GM04503 (cell line): Measurements from ENCODE around the gene GABBR2.
"Not testable (repeated sequence)": the region's sequence is repeated elsewhere in the genome, so short reads cannot be mapped to it uniquely, and the experiment has no call there.

Experiments used
- DNase-seq: peaks from one replicate; pipeline ENCODE4 v3.0.0-alpha.2; 2012; ENCODE audit warnings: low read depth

GABBR2 gene

DNA sequence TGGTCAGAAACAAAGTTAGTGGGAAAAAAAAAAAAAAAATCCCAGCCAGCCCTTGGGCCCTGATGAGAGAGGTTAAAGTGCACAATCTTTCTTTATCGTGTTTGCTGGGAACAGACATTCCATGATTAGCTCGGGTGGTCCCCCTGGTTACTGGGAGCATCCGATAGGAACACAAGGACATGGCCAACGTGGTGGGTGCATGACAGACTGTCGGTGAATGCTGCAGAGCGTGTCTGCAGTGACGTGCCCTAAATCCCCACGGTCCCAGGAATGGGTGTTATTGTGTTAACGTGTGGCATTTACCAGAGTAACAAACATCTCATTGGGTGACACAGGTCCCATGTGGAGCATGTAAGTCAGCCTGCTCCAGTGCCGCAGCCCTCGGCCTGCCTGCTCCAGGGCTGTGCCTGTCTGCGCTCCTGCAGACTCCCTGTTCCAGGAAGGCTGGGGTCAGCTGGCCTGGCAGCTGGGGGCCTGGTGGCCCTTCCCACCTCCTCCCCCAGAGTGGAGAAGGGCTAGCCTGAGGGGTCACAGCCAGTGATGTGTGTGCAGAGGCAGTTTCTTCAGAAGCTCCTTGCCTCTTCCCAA, 419.0 kb downstream of the GABBR2 start:
- no peak for DNase-seq

DNA sequence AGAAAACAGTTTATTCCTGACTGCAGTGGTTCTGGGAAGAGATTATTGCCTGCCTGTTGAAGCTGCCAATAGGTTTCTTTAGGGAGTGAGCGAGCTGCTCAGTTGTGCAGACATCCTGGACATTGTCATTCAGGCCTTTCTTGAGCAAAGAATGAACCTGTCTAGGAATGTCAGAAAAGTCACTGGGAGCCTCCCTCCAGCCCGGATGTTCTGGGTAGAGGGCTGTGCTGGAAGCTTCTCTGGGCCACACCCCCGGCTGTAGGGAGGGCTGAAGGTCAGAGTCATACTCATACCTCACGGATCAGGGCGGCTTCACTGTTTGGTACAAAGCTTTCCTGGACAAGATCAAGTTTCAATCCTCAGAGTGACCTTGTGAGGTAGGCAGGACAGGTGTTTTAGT, 419.9 kb downstream of the GABBR2 start:
- no peak for DNase-seq

DNA sequence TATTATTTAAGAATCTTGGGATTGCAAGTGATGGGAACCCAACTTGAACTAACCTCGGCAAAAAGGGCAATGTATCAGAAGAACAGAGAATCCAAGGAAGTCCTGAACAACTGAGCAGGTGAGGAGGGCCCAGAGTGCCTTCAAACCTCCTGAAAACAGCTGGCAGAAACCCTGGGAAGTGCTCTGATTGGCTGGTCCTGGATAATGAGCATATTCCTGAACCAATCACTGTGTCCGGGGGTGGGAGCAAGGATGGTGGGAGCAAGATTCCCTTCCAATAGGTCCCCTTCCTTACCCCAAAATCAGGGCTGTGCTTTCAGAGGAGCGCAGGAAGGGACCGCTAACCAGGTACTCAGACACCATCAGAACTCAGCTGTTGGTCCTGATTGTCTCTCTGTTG, 421.4 kb downstream of the GABBR2 start:
- no peak for DNase-seq

DNA sequence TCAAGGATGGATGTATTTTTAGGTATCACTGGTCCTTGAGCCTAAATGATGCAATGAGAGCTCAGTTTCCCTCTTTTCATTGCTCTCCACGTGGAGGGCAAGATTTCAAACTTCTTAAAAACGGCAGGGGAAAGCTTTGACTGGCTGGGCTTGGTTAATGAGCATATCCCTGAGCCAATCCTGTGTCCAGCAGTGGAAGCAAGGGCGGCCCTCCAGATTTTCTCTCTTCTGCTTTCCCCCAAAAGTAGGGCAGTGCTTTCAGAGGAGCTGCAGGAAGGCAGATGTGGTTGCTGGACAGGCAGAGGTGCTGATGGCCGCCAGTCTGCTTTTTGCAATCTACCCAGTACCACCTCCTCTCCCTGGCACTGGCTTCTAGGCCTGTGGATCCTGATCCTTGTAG, 423.3 kb downstream of the GABBR2 start:
- no peak for DNase-seq

DNA sequence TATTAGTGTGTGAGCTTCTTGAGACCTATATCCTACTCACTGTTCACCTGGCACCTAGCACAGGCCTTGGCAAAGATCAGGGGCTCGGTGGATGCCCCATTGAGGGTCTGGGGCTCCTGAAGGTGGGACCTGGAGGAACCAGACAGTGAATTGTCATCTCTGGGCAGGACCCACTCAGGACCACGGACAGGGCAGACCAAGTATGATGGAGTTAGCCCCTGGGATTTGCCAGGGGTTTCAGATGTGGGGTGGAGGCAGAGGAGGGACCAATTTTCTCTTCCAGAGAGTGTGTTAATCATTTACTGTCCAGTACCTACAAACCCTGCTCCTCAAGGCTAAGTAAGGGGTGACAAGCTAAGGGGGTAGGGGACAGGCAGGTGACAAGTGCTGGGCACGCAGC, 424.0 kb downstream of the GABBR2 start:
- no peak for DNase-seq

DNA sequence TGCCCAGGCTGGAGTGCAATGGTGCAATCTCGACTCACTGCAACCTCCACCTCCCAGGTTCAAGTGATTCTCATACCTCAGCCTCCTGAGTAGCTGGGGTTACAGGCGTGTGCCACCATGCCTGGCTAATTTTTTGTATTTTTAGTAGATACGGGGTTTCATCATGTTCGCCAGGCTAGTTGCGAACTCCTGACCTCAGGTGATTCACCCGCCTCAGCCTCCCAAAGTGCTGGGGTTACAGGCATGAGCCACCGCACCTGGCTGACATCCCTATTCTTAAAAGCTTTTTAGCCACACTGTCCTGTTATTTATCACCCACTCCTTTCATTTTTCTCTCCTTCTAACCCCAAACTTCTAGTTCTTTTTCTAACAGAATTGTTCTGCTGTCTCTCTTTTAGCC, 425.6 kb downstream of the GABBR2 start:
- DNase-seq: not testable (repeated sequence)

DNA sequence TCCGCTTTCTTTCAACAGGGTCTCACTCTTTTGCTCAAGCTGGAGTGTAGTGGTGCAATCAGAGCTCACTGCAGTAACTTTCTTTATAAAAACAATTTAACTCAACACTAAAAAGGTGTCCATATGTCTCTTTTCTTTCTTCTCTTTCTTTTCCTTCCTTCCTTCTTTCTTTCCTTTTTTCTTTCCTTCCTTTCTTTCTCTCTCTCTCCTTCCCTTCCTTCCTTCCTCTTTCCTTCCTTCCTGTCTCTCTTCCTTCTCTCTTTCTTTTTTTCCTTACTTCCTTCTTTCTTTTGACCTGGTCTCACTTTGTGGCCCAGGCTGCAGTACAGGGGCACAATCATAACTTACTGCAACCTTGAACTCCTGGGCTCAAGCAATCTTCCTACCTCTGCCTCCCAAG, 427.5 kb downstream of the GABBR2 start:
- DNase-seq: no peak

DNA sequence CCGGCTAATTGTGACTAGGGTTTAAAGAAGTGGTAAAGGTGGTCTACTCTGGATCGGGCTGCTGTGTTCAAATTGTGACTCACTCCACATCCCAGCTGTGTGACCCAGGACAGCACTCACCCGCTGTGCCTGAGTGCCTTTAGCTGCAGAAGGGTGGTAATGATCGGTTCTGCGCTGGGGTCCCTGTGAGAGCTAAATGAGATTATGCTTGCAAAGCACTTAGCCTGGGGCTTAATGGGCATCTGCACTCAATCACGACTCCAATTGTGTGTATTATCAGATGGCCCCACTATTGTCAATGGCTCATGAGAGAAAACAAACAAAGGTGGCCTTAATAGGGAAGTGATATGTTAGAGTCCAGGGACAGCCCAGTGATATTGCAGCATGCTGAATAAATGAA, 428.2 kb downstream of the GABBR2 start:
- DNase-seq: no peak

DNA sequence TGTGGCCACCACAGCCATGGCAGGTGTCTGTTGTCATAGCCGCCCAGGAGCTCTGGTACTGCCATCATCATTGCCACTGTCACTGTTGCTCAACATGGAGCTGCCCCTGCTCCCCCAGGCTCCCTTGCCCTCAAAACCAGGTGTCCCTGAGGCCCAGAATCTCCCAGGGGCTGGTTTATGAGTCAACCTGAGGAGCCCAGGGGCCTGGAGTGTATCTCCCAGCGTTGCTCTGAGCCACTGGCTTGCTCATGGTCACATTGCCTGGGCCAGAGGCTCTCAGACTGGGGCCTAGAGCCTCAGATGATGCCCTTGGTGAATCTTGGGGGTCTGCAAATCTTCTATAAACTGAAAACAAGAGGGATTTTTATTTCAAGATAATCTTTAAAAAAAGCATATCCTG, 428.6 kb downstream of the GABBR2 start:
- DNase-seq: no peak

DNA sequence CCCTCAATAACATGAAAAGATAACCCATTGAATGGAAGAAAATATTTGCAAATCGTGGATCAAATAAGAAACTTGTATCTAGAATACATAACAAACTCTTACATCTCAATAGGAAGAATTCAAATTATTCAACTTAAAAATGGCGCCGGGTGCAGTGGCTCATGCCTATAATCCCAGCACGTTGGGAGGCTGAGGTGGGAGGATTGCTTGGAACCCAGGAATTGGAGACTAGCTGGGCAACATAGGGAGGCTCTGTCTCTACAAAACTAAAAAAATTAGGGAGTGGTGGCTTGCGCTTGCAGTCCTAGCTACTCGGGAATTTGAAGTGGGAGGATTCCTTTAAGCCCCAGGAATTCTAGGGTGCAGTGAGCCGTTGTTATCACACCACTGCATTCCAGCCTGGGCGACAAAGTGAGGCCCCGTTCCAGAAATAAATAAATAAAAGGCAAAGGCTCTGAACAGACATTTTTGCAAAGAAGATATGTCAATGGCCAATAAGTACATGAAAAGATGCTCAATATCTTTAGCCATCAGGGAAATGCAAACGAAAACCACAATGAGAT, 431.7 kb downstream of the GABBR2 start:
- DNase-seq: no peak

DNA sequence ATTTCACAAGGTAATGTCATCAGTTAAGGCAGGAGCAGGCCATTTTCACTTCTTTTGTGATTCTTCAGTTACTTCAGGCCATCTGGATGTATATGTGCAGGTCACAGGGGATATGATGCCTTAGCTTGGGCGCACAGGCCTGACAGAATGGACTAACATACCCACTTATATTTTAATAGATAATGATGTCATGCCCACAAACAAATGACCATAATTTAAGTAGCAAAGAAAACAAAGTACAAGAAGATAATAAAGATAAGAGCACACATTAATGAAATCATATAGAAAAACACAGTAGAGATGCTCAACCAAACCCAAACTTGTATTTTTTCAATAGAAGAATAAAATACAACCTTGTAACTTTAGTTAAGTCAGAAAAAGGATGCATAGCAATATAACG, 433.6 kb downstream of the GABBR2 start:
- no peak for DNase-seq

DNA sequence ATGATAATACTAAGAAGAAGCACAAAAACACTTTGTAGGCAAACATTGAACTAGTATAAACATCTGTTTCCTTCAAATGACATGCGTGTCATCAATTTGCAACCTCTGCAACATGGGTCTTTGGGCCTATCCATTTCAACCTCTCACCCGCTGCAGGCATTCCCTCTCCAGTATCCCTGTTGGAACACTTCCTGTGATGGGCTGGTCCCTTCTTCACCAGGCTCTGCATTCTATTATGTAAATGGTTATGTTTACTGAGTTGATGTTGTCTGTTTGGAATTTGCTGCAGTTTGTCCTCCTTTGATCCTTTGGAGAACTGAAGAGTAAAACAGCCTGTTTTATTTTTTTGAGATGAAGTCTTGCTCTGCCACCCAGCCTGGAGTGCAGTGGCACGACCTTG, 436.7 kb downstream of the GABBR2 start:
- no peak for DNase-seq

DNA sequence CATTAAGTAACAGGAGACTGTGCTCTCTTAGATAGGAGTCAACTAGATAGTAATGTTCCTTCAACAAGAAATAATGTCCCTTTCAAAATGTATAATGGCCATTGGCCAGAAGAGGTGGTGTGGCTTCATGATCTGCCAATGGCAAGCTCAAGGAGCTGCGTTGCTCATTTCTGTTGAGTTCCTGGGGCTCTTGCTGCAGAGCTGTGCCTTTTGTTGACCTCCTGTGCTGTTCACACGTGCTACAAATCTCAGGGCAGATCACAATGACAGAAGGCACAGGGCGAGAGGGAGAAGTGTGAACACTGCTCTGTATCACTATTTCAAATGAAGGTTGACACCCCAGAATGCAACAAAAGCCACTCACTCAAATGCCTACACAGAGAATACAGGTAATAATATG, 437.3 kb downstream of the GABBR2 start:
- no peak for DNase-seq

DNA sequence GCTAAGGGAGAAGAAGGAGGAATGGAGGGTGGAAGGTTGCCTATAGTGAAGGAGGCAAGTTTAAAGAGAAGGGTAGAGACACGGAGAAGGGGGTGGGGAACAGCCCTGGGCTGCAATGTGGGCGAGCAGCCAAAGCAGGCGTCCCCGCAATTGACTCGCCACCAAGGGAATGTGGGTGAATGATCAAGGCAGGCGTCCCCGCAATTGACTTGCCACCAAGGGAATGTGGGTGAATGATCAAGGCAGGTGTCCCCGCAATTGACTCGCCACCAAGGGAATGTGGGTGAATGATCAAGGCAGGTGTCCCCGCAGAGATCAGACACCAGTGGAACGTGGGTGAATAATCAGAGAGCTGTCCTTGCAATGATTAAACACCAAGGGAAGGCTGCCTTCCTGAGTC, 438.5 kb downstream of the GABBR2 start:
- DNase-seq: not testable (repeated sequence)

DNA sequence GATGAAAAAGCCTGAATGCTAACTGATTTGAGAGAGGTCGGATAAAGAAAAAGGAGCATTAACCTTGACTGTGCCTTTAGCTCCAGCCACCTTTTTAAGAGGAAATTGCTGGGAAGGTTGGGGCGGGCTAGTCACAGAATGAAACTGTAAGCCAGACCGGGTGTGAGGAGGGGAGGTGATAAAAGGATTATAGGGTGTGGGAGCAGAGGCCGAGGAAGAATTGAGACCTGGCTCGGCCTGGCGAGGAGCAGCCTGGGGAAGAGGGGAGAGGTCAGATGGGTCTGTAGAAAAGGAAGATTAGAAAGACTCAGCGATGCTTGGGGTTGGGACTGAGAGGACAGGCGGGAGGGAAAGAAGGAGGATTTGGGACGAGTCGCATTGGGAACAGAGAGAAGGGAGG, 439.1 kb downstream of the GABBR2 start:
- DNase-seq: not testable (repeated sequence)

DNA sequence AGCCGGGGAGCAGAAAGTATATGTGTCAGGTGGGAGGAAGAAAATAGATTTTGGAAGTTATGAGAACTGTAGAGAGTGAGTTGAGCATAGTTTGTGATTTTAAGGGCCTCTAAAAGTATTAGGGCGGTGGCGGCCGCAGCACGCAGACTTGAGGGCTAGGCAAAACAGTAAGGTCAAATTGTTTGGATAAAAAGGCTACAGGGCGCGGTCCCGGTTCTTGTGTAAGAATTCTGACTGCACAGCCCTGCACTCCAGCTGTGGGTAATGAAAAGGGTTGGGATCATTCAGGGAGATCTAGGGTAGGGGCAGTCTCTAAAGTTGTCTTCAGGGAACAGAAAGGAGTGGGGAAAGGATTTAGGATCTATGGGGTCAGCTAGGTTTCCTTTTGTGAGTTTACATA, 441.2 kb downstream of the GABBR2 start:
- not testable (repeated sequence) for DNase-seq

DNA sequence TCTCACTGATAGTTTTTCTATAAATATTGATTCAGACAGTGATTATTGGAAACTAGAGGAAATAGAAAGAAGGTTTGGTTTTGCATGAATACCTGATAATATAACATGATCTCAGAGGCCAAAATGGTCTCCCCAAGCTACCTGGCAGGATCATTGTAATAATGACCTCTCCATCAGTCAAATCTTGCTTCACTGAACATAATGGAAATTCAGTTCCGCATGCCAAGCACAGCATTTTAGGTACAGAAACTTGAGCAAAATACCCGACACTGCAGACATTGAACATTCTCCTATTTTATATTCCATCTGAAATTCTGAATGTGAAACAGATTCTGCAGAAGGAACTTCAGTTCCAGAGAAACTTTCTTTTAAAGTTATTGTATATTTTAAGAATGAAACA, 444.2 kb downstream of the GABBR2 start:
- DNase-seq: no peak

DNA sequence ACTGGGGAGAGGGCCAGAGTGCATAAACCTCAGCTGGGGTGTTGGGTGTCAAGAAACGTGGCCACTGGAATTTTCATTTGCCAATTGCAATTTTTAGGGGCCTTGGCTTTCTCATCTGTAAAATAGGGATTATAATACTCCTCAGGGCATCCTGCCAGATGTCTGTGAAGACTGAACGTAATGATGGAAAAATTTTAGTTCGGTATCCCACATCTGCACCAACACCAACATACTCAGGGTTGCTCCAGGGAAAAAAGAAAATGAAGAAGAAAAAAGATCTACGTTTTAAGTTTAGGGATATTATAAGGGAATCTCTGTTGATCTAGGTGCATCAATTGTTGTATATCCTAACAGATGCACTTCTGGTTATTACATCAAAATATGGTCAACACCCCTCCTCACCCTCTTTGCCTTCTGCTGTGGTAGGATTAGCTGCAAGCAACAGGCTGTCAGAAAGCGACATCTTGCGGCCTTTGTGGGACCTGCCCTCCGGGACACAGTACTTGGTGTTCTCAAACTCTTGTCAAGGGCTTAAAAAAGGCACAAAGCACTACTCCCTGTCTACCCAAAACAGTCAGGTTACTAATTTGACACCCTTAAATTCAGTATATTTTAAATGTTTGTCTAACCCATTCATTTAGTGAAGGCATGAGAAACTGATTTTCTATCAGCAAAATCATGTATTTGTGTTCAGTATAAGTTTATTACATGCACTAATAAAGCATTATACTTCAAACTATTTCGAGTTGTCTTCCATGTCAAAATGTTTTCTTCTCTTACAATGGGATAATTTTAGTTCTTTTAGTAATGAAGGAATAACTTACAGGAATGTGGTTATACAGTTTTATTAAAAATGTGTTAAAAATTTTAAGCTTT, 445.0 kb downstream of the GABBR2 start:
- DNase-seq: no peak

DNA sequence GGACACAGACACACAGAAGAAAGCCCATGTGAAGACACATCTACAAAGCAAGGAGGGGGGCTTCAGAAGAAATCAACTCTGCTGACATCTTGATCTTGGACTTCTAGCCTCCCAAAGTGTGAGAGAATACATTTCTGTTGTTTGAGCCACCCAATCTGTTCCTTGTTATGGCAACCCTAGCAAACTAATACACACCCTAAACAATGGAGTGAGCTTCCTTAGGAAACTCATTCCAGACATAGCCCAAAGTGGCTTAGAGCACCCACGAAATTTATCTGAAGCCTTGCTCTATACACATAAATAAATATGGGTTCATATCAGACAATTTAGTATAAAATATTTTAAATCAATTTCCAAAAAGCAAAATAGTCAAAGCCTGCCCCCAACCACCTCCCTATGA, 445.7 kb downstream of the GABBR2 start:
- no peak for DNase-seq

DNA sequence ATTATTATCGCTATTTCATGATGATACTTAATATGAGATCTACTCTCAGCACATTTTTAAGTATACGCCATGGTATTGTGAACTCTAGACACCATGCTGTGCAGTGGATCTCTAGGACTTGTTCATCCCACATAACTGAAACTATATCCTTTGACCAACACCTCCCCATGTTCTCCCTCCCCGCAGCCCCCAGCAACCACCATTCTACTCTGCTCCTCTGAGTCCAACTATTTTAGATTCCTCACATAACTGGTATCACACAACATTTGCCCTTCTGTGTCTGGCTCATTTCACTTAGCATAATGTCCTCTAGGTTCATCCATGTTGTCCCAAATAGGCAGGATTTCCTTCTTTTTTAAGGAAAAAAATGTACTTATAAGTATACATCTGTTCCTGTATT, 446.7 kb downstream of the GABBR2 start:
- DNase-seq: no peak

DNA sequence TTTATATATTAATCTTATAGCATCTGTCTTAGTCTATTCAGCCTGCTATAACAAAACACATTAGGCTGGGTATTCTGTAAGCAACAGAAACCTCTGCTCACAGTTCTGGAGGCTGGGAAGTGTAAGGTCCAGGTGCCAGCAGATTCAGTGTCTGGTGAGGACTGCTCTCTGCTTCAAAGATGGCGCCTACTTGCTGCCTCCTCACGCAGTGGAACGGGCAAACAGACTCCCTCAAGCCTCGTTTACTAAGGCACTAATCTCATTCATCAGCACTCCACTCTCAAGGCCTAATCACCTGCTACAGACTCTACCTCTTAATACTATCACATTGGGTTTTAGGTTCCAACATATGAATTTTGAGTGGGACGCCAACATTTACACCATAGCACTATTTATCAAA, 448.1 kb downstream of the GABBR2 start:
- DNase-seq: no peak

DNA sequence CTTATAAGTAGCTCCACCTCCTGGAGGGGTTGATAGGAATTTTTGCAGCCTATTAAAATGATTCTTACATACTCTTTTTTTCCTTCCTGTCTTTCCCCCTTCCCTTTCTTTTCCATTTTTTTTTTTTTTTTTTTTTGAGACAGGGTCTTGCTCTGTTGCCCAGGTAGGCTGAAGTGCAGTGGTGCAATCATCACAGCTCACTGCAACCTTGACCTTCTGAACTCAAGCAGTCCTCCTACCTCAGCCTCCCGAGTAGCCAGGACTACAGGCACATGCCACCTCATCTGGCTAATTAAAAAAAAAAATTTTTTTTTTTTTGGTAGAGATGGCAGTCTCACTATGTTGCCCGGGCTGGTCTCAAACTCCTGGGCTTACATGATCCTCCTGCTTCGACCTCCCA, 448.9 kb downstream of the GABBR2 start:
- DNase-seq: no peak

DNA sequence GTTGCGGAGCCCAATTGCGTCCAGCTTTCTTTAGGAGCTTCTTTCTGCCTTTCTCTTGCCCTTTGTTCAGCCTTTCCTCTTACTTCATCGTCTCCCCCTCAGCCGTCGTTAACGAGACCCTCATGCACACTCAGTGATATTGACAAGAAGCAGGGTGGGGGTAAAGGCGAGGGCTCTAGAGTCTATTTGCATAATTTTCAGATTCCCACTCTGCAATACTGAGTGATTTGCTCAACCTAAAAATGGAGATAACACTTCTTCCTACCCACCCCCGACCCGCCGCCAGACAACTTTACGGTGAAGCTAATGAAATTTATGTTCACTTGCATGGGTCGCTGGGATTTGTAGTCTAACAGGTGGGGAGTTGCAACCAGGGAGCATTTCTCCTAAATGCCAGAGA, 452.0 kb downstream of the GABBR2 start:
- no peak for DNase-seq
